GM19372 (cell line): ENCODE results near the gene TFIP11.

Experiments
- ATAC-seq: cut with Tn5 transposase; IDR thresholded peaks from one replicate; pipeline ENCODE4 v1.9.1; 2021; ENCODE audit warnings: mild to moderate bottlenecking, low read depth, moderate library complexity; ENCODE audit not compliant: unreplicated experiment

Gene TFIP11

GRCh38 chr22:26481112-26481693, 31.1 kb downstream of the TFIP11 start:
- ATAC-seq: no peak

GRCh38 chr22:26480611-26480932, 31.7 kb downstream of the TFIP11 start:
- no peak for ATAC-seq

GRCh38 chr22:26479792-26480610, 32.3 kb downstream of the TFIP11 start:
- ATAC-seq: no peak

GRCh38 chr22:26479043-26479791, 33.1 kb downstream of the TFIP11 start:
- no peak for ATAC-seq

- no peak for ATAC-seq
Observed at GRCh38 chr22:26477341-26477731, 34.9 kb downstream of the TFIP11 start.

- ATAC-seq: no peak
Observed at GRCh38 chr22:26476705-26477340, 35.5 kb downstream of the TFIP11 start.

- no peak for ATAC-seq
Observed at GRCh38 chr22:26474682-26475081, 37.6 kb downstream of the TFIP11 start.

GRCh38 chr22:26471522-26471921, 40.8 kb downstream of the TFIP11 start:
- ATAC-seq: no peak

- no peak for ATAC-seq
Observed at GRCh38 chr22:26470807-26471206, 41.5 kb downstream of the TFIP11 start.

GRCh38 chr22:26466196-26466595, 46.1 kb downstream of the TFIP11 start:
- no peak for ATAC-seq

GRCh38 chr22:26464312-26464711, 48.0 kb downstream of the TFIP11 start:
- ATAC-seq: no peak

- ATAC-seq: no peak
Observed at GRCh38 chr22:26463688-26464087, 48.6 kb downstream of the TFIP11 start.

- ATAC-seq: no peak
Observed at GRCh38 chr22:26463101-26463661, 49.1 kb downstream of the TFIP11 start.

GRCh38 chr22:26462641-26463040, 49.6 kb downstream of the TFIP11 start:
- ATAC-seq: no peak

- no peak for ATAC-seq
Observed at GRCh38 chr22:26462051-26462450, 50.2 kb downstream of the TFIP11 start.

- no peak for ATAC-seq
Observed at GRCh38 chr22:26461188-26461810, 51.0 kb downstream of the TFIP11 start.

- ATAC-seq: no peak
Observed at GRCh38 chr22:26460202-26460601, 52.1 kb downstream of the TFIP11 start.

GRCh38 chr22:26457661-26458272, 54.5 kb downstream of the TFIP11 start:
- no peak for ATAC-seq

- no peak for ATAC-seq
Observed at GRCh38 chr22:26453812-26454500, 58.3 kb downstream of the TFIP11 start.
